B cell (primary cell): ENCODE measurements around the gene FRS3. TPM values are rescaled to one million over a fixed set of nuclear protein-coding genes. Genes with fewer than 3 reads are reported as not detected.

Experiments
- ATAC-seq: fragments of 200-7000 bp; cut with Tn5 transposase; one replicate; pipeline ENCODE4 v1.10.0; 2021; ENCODE audit warnings: low read depth, mild to moderate bottlenecking, moderate number of reproducible peaks, moderate library complexity
- CTCF ChIA-PET: fragments of 350-600 bp; sonication (Branson Sonifier 250); formaldehyde crosslinking; loops from one replicate; lab custom pipeline; 2021; ENCODE audit warnings: antibody characterized with exemption, inconsistent platforms; lab: Charles Lee
- POLR2A ChIA-PET: fragments of 350-600 bp; sonication (Branson Sonifier 250); formaldehyde crosslinking; loops from one replicate; lab custom pipeline; 2021; ENCODE audit warnings: antibody characterized with exemption; lab: Charles Lee
- DNase-seq: peaks from one replicate; pipeline ENCODE4 v3.0.0; 2013
- H2AFZ ChIP-seq: 2 replicates; pipeline ENCODE4 v1.6.1; 2012; ENCODE audit warnings: mild to moderate bottlenecking, low read depth, low read length; ENCODE audit not compliant: insufficient read depth, poor library complexity, severe bottlenecking
- H3K27ac ChIP-seq, 2 donors: 1 replicate in 1 of 2; 2 replicates in 1 of 2; pipeline ENCODE4 v1.5.1; 2012 to 2013; ENCODE audit warnings: low read length in 2 of 2, mild to moderate bottlenecking in 2 of 2, moderate library complexity in 1 of 2
- H3K27me3 ChIP-seq, 4 experiments: fragments of 200-600 bp in 1 of 4; sonication (generic) in 1 of 4; replicated peaks in 1 of 4; 1 replicate in 2 of 4; 2 replicates in 2 of 4; pipeline versions ENCODE4 v1.6.1 to v1.7.0; 2013 to 2016; ENCODE audit warnings: low read length in 3 of 4, mild to moderate bottlenecking in 2 of 4, mixed read lengths in 1 of 4, moderate library complexity in 1 of 4; ENCODE audit not compliant: insufficient read depth in 4 of 4, control insufficient read depth in 3 of 4; ENCODE audit errors: control extremely low read depth in 1 of 4
- H3K36me3 ChIP-seq, 2 experiments: replicated peaks in 1 of 2; 1 replicate in 1 of 2; 2 replicates in 1 of 2; pipeline versions ENCODE4 v1.6.1 to v1.7.1; 2013; ENCODE audit warnings: low read length in 1 of 2; ENCODE audit not compliant: insufficient read depth in 2 of 2, control insufficient read depth in 1 of 2; ENCODE audit errors: control extremely low read depth in 1 of 2, extremely low read depth in 1 of 2
- H3K4me1 ChIP-seq, 2 donors: fragments of 200-600 bp in 1 of 2; sonication (generic) in 1 of 2; 1 replicate in 1 of 2; 2 replicates in 1 of 2; pipeline versions ENCODE4 v1.5.1 to v1.6.1; 2013 to 2017; ENCODE audit warnings: low read length in 2 of 2; ENCODE audit not compliant: control insufficient read depth in 2 of 2, insufficient read depth in 2 of 2
- H3K4me2 ChIP-seq: replicated peaks from 2 replicates; pipeline ENCODE3; 2012; ENCODE audit warnings: mild to moderate bottlenecking, low read depth, low read length; ENCODE audit not compliant: poor library complexity, severe bottlenecking
- H3K4me3 ChIP-seq, 5 experiments: fragments of 200-600 bp in 1 of 5; sonication (generic) in 1 of 5; 1 replicate in 3 of 5; 2 replicates in 2 of 5; pipeline versions ENCODE4 v1.5.1 to v1.7.0; 2011 to 2016; ENCODE audit warnings: low read length in 4 of 5, mild to moderate bottlenecking in 4 of 5, low read depth in 2 of 5, control low read depth in 1 of 5, moderate library complexity in 1 of 5; ENCODE audit not compliant: insufficient read depth in 1 of 5; ENCODE audit errors: control extremely low read depth in 1 of 5, extremely low read depth in 1 of 5
- H3K79me2 ChIP-seq: fragments of 200-600 bp; sonication (generic); one replicate; pipeline ENCODE4 v1.6.0; 2016; ENCODE audit warnings: low read length; ENCODE audit not compliant: control insufficient read depth, insufficient read depth
- H3K9ac ChIP-seq: fragments of 200-600 bp; sonication (generic); 2 replicates; pipeline ENCODE4 v1.6.1; 2017; ENCODE audit warnings: mild to moderate bottlenecking, low read length, moderate library complexity
- H3K9me3 ChIP-seq, 3 donors: one replicate each; pipeline versions ENCODE4 v1.6.1 to v1.7.1; 2013; ENCODE audit warnings: low read length in 2 of 3; ENCODE audit not compliant: control insufficient read depth in 2 of 3, insufficient read depth in 1 of 3; ENCODE audit errors: control extremely low read depth in 1 of 3
- H4K20me1 ChIP-seq: 2 replicates; pipeline ENCODE4 v1.6.0; 2012; ENCODE audit warnings: mild to moderate bottlenecking, low read length; ENCODE audit not compliant: insufficient read depth, control insufficient read depth, poor library complexity, severe bottlenecking
- H3K27ac Mint-ChIP-seq: one replicate; pipeline ENCODE4 v1.8.0; 2021; ENCODE audit warnings: mixed read lengths
- H3K27me3 Mint-ChIP-seq: one replicate; pipeline ENCODE4 v1.8.0; 2021; ENCODE audit warnings: mixed read lengths
- H3K4me1 Mint-ChIP-seq: one replicate; pipeline ENCODE4 v1.8.0; 2021; ENCODE audit warnings: mixed read lengths
- H3K4me3 Mint-ChIP-seq: one replicate; pipeline ENCODE4 v1.8.0; 2021; ENCODE audit warnings: mixed read lengths
- H3K9me3 Mint-ChIP-seq: one replicate; pipeline ENCODE4 v1.8.0; 2022; ENCODE audit warnings: mixed read lengths; ENCODE audit not compliant: insufficient read depth
- CTCF ChIP-seq: fragments of 200-600 bp; IDR thresholded peaks from one replicate; pipeline ENCODE4 v1.8.0; 2022; ENCODE audit warnings: antibody characterized with exemption, mild to moderate bottlenecking
- EZH2 ChIP-seq: IDR thresholded peaks from 2 replicates; pipeline ENCODE4 v1.6.1; 2012; ENCODE audit warnings: borderline replicate concordance, low read depth, mild to moderate bottlenecking, moderate library complexity, low read length; ENCODE audit not compliant: insufficient read depth, poor library complexity, severe bottlenecking
- WGBS: methylation state at CpG from one replicate; pipeline ENCODE4 v1.1.5; 2013; ENCODE audit warnings: missing lambda C conversion rate; ENCODE audit not compliant: insufficient coverage; 5-methylcytosine and 5-hydroxymethylcytosine counted together
- intact Hi-C: fragments of 100-400 bp; cut with micrococcal nuclease; formaldehyde crosslinking; loops from one replicate; pipeline ENCODE4 v1.10.0; 2022
- polyA plus RNA-seq: library from polyadenylated mRNA; depleted of rRNA; stranded (reverse); fragments of >200 nt; gene quantifications from 2 replicates; pipeline ENCODE4 v1.2.3, GENCODE V29; 2012
- total RNA-seq, 2 donors: library from RNA; stranded (reverse); fragments of 120-200 nt in 1 of 2; gene quantifications; 1 replicate in 1 of 2; 2 replicates in 1 of 2; pipeline versions ENCODE4 v1.2.3 to v1.2.4, GENCODE V29; 2013 to 2022

FRS3 gene
- total and polyA plus RNA-seq, 2 donors (not counting 1 experiment from before 2014, with no cell fraction given), result 9.8 to 12.0 TPM

- Mint-ChIP-seq H3K27me3 (no peaks in the 10 kb centered on the region), H3K9me3 (no peaks in the 10 kb centered on the region), H3K27ac (no peak overlapping the region), H3K4me3 (no peak overlapping the region), H3K4me1 (no peaks in the 10 kb centered on the region)
- WGBS, result 94% methylated on average over 3 of the region's 3 CpGs
- Histone ChIP-seq H2AFZ (no peak overlapping the region), H3K9ac (no peak overlapping the region), H3K4me2 (no peak overlapping the region), H4K20me1 (no peaks in the 10 kb centered on the region), H3K4me1 (no peaks in the 10 kb centered on the region), H3K27ac (no peak overlapping the region), H3K9me3 (no peaks in the 10 kb centered on the region), H3K27me3 (no peaks in the 10 kb centered on the region), H3K4me3 (no peak overlapping the region), H3K79me2 (no peaks in the 10 kb centered on the region), H3K36me3 (no peaks in the 10 kb centered on the region)
- DNase-seq (no peak), ATAC-seq (no peak)
- ChIA-PET POLR2A (interaction anchor here (0.6 kb wide), 1 partner anchor 82 kb away, joined by 3 read pairs; no protein-coding TSS in a partner anchor), CTCF (interaction anchor here (0.7 kb wide), 1 partner anchor 14 kb away, joined by 3 read pairs; no protein-coding TSS in a partner anchor)
- intact Hi-C loops, result no loop called here
- no peak for TF ChIP-seq EZH2
- no peak for TF ChIP-seq CTCF
Measured at GRCh38 chr6:41748542-41748941, 31.2 kb downstream of the FRS3 start.

GRCh38 chr6:41748102-41748477 lies 31.6 kb downstream of the FRS3 start:
- Mint-ChIP-seq H3K9me3 (no peaks in the 10 kb centered on the region), H3K4me1 (no peaks in the 10 kb centered on the region), H3K27ac (no peak overlapping the region), H3K4me3 (no peak overlapping the region), H3K27me3 (no peaks in the 10 kb centered on the region)
- Histone ChIP-seq H3K9ac (no peak overlapping the region), H3K27me3 (no peaks in the 10 kb centered on the region), H2AFZ (no peak overlapping the region), H3K4me1 (no peaks in the 10 kb centered on the region), H3K79me2 (no peaks in the 10 kb centered on the region), H3K36me3 (no peaks in the 10 kb centered on the region), H3K9me3 (no peaks in the 10 kb centered on the region), H3K4me3 (no peak overlapping the region), H3K27ac (no peak overlapping the region), H3K4me2 (no peak overlapping the region), H4K20me1 (no peaks in the 10 kb centered on the region)
- ATAC-seq (no peak), DNase-seq (no peak)
- ChIA-PET CTCF (interaction anchor here (0.7 kb wide), 1 partner anchor 15 kb away, joined by 3 read pairs; no protein-coding TSS in a partner anchor), POLR2A (interaction anchor here (0.6 kb wide), 2 partner anchors 15 to 82 kb away, joined by 3 to 4 read pairs; no protein-coding TSS in a partner anchor)
- WGBS, result 90% methylated on average over 6 of the region's 6 CpGs
- TF ChIP-seq CTCF, result no peak
- TF ChIP-seq EZH2, result no peak
- intact Hi-C loops, result no loop called here
